Mesenteric fat pad (tissue), 1 donor: ENCODE data around the gene NFKBIL1. TPM values are rescaled to one million over a fixed set of nuclear protein-coding genes. Genes with fewer than 3 reads are reported as not detected.
"Not testable (repeated sequence)": the region's sequence is repeated elsewhere in the genome, so short reads cannot be mapped to it uniquely, and the experiment has no call there.

Experiments used
- DNase-seq: peaks from one replicate; pipeline ENCODE4 v3.0.0-alpha.2; 2020; ENCODE audit warnings: low spot score
- long read RNA-seq: library from polyadenylated mRNA; unstranded; transcript quantifications from one replicate; pipeline ENCODE4 v2.0.0, GENCODE V29; 2020
- total RNA-seq: library from RNA; stranded (reverse); fragmentation: NEBNext Ultra II Directional; extraction: Animal tissue kit (Norgen Biotek cat#: 25700); gene quantifications from one replicate; pipeline ENCODE4 v1.2.1, GENCODE V29; 2021
- donor health status: DM: yes; HTN: yes; CAD: no.

Gene NFKBIL1, protein sequence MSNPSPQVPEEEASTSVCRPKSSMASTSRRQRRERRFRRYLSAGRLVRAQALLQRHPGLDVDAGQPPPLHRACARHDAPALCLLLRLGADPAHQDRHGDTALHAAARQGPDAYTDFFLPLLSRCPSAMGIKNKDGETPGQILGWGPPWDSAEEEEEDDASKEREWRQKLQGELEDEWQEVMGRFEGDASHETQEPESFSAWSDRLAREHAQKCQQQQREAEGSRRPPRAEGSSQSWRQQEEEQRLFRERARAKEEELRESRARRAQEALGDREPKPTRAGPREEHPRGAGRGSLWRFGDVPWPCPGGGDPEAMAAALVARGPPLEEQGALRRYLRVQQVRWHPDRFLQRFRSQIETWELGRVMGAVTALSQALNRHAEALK
- total RNA-seq, result 11.4 TPM
- long read RNA-seq, transcript NFKBIL1-201 (4 exons, 1,401 nt), result minor isoform, 18 of 64 reads
- long read RNA-seq, transcript NFKBIL1-203 (4 exons, 1,478 nt), result major isoform, 37 of 64 reads
- long read RNA-seq, partial matches to known transcripts, result 5 of 64 reads
- long read RNA-seq, other reads (novel, unspliced or antisense), result 0 of 64 reads

DNA sequence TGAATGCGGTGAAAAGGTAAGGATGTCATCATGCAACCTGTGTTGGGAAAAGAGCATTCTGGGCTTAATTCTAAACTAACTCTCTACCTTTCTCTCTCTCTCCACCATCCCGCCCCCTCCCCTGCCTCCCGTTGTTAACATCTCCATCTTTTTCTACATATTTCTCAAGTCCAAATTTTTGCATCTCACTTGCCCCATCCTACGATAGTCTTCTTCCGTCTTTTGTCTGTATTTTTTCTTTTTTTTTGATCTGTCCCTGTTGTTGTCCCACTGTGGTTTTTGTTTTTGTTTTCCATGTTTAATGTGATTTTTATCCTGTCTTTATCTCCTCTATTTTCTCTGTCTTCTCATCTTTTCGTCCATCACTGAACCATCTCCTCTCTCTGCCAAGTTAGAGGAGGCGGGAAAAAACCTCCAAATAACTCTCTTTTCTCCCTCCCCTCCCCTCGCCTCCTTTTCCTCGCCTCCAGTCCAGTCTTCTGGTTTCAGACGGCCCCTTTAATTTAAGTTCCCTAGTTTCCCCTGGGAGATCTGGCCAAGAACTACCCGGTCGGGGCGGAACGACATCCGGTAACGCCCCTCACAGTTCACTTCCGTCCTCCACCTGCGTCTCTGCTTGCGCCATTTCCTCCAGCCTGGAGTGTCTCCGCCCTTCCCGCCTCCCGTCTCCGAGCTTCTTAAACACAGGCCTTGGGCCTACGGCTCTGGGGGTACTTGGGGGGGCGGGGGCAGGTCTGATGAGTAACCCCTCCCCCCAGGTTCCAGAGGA is at the start of gene NFKBIL1:
NFKBIL1 (plus strand) TSS at position 651 of the 769 bp plus-strand sequence; CDS start at position 738, 87 bp downstream.
- peak; percentile 96 for DNase-seq

GRCh38 chr6:31498748-31499147 is 48.7 kb upstream of the NFKBIL1 start:
- no peak for DNase-seq

DNA sequence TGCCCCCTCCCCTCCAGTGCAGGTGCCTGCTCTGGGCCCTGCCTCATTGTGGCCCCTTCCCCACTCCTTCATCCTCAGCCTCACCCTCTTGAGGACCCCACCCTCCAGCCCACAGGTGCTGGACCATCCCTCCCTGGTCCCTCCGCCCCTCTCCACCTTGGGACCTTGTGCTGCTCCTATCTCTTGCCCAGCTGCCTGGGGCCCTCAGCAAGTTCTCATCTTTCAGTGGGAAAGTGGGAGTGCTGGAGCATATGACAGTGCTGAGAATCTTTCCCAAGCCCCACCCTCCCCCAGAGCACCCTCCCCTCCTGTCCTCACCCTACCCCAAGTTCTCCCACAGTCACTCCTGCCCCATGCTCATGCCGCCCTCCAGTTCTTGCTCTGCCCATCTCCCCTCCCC is 47.8 kb upstream of the NFKBIL1 start:
- not testable (repeated sequence) for DNase-seq

DNA sequence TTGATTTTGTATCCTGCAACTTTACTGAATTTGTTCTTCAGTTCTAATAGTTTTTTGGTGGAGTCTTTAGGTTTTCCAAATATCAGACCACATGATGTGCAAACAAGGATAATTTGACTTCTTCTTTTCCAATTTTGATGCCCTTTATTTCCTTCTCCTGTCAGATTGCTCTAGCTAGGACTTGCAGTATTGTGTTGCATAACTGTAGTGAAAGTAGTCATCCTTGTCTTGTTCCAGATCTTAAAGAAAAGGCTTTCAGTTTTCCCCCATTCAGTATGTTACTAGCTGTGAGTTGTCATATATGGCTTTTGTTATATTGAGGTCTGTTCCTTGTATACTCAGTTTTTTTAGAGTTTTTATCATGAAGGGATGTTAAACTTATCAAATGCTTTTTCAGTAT is 44.8 kb upstream of the NFKBIL1 start:
- no peak for DNase-seq

DNA sequence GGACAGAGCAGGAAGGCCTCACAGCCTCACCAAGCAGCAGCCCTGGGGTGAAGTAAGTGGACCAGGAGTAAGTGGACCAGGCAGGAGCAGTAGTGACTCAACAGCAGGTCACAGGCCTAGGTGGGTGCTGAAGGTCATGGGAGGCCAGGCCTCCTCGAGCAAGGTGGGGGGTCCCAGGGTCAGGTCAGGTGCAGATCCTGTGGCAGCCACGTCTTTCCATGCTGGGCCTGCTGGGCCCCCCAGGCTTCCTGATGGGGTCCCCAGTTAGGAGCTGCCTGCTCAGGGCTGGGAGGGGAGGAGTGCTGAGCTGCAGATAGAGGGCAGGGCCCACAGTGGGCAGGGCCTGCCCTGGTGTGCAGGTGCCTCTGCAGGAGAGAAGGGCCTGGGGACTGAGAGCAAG is 38.4 kb upstream of the NFKBIL1 start:
- not testable (repeated sequence) for DNase-seq

DNA sequence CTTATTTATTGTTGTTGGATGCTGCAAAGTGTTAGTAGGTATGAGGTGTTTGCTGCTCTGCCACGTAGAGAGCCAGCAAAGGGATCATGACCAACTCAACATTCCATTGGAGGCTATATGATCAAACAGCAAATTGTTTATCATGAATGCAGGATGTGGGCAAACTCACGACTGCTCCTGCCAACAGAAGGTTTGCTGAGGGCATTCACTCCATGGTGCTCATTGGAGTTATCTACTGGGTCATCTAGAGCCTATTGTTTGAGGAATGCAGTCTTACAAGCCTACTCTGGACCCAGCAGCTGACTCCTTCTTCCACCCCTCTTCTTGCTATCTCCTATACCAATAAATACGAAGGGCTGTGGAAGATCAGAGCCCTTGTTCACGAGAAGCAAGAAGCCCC is 37.4 kb upstream of the NFKBIL1 start:
- no peak for DNase-seq

- no peak for DNase-seq
Measured at GRCh38 chr6:31513456-31514165, 33.8 kb upstream of the NFKBIL1 start.

DNA sequence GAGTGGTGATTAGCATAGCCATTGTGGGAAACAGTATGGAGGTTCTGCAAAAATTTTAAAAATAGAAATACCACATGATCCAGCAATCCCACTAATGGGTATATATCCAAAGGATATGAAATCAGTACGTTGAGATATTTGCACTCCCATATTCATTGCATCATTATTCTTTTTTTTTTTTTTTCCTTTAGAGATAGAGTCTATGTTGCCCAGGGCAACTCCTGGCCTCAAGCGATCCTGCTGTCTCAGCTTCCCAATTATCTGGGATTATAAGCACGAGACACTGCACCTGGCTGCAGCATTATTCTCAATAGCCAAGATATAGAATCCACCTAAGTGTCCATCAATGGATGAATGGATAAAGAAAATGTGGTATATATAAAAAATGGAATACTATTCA is 25.6 kb upstream of the NFKBIL1 start:
- no peak for DNase-seq

- no peak for DNase-seq
Measured at GRCh38 chr6:31525553-31525931, 21.9 kb upstream of the NFKBIL1 start.

DNA sequence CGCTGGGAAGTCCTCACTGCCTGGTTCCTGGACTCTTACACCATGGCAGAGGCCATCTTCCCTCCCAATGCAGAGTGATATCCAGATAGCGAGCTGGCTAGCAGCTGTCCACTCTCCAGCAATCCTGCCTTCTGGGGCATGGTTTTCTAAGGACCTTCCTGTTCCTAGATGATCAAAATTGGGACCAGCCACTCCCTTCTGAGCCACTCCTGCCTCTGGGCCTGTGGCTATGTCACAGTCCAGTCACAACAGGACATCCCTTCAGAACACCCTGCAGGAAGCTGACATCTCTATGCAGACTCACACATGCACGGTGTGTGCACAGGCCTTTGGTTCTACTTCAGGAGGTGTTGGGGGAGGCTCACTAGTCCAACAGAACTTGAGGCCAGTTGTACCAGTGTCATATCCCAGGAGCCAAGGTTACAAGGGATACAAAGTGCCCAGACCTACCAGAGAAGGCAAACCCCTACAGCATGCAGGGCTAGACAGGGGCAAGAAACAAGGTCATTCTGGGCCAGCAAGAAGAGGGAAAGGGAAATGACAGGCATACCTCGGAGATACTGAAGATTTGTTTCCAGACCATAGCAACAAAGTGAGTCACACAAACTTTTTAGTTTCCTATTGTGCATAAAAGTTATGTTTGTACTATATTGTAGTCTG is 21.3 kb upstream of the NFKBIL1 start:
- no peak for DNase-seq

DNA sequence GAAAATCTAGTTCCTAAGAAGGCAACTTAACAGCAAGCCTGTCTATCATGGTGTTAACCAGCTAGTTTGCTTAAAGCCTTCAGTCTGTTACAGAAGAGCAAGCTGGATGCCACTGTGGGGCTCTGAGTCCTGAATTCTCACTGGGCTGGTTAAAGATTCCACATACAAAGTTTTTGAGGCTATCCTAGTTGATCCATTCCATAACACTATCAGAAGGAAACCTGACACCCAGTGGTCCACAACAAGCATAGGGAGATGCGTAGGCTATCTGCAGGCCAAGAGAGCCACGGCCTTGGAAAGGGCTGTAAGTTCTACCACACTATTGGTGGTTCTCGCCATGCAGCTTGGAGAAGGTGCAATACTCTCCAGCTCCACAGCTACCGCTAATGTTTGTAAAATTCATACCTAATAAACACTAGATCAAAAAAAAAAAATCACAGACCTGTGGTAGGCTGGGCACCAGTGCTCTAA is 19.1 kb upstream of the NFKBIL1 start:
- DNase-seq, result no peak

DNA sequence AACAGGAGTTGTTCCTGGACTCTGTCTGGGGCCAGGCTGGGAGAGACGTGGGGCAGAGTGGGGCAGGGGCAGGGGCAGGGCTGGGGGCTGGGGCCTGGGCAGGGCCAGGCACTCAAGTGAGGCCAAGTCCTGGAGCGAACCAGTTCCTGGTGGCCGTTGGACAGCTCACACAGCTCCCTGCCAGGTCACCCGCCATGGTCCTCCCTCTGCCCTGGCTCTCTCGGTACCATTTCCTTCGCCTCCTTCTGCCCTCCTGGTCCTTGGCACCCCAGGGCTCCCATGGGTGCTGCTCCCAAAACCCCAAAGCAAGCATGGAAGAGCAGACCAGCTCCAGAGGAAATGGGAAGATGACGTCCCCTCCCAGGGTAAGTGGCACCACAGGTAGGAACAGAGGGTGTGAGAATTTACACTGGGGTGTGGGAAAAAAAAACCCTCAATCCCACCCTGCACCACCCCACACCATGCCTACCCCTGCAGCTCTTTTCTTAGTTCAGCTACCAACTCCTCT is 18.5 kb upstream of the NFKBIL1 start, which contains the start of gene MCCD1:
MCCD1 (plus strand) TSS at position 142 of the 508 bp plus-strand sequence; CDS start at position 195, 53 bp downstream.
- no peak for DNase-seq

GRCh38 chr6:31529329-31530150 is 17.9 kb upstream of the NFKBIL1 start:
- no peak for DNase-seq

- no peak for DNase-seq
Measured at GRCh38 chr6:31530659-31531058, 16.7 kb upstream of the NFKBIL1 start.

DNA sequence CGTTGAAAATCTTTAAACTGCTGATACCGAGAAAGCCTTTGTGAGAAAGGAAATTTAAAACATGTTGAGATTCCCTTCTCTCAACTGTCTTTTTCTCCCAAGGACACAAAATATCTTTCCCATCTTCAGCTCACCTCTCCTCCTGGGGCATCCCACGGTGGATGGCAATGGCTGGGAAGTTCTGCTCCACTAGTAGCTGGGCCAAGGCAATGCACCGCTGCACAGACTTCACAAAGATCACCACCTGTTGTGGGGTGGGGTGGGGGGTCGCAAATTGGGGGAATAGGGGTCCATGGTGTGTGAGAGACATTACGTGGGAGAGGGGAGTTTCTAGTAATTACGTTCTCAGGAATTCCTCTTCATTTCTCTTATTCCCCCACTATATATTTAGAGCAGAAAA is 16.2 kb upstream of the NFKBIL1 start:
- no peak for DNase-seq

- DNase-seq, result no peak
Measured at GRCh38 chr6:31531771-31532643, 15.4 kb upstream of the NFKBIL1 start.

DNA sequence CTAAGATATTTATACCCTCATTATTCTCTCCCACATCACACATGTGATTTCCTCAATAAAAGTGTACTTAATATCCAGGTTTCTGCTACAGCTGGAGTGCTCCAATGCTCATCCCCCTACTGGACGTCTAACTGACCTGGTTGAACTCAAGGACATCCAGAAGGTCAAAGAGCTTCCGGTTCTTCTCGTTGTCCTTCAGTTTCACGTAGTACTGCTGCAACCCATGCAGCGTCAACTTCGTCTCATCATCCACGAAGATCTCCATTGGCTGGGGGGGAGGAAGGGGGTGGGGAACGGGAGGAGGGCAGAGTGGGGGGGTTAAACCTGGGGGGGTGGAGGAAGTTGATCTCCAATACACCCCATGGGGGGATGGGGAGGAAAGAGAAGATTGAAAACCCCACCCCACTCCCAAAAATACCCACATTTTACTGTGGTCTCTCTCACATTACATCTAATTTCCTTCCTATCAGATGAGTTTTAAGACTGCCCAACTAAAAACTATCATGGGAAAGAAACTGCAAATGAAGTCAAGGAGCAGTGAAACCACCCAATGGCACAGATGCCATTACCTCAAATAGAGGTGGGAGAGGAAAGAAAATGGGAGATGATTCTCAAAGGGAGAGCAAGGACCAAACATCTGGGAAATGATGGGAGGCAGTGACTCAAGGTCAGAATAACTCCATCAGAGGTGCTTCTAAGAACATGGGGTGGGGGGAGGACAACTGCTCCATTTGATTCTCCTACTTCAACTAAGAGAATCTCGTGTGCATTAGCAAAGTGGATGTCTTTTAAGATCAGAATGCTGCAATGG is 14.6 kb upstream of the NFKBIL1 start:
- DNase-seq, result no peak

- no peak for DNase-seq
Measured at GRCh38 chr6:31533455-31533841, 14.0 kb upstream of the NFKBIL1 start.
